Fibroblast of lung (primary cell): ENCODE results near the gene TIMP2.

Experiments used
- CTCF ChIP-seq, 2 donors: IDR thresholded peaks in 1 of 2; conservative IDR thresholded peaks in 1 of 2; 1 replicate in 1 of 2; 2 replicates in 1 of 2; pipeline ENCODE4 v1.5.1; 2011 to 2012; ENCODE audit warnings: low read length in 2 of 2, control low read depth in 1 of 2, inconsistent platforms in 1 of 2, low read depth in 1 of 2, mild to moderate bottlenecking in 1 of 2
- EZH2 ChIP-seq: IDR thresholded peaks from 2 replicates; pipeline ENCODE4 v1.5.1; 2012; ENCODE audit warnings: low read length, control low read depth, mild to moderate bottlenecking; ENCODE audit errors: missing control alignments

- TF ChIP-seq CTCF (conservative IDR thresholded peaks at IDR 0.05 in 1 of 2, IDR thresholded peaks at IDR 0.05 in 1 of 2; ENCODE audit: low read depth in 1 of 2, low read length in 2 of 2): no peak
- TF ChIP-seq EZH2: no peak
These were observed 44.7 kb upstream of the TIMP2 start for GRCh38 chr17:78969865-78970264.
